HepG2 (cell line): ENCODE results near the gene CSNK2A2. TPM values are rescaled to one million over a fixed set of nuclear protein-coding genes. Genes with fewer than 3 reads are reported as not detected.

Experiments used
- AGO2 ChIP-seq: fragments of 200-400 bp; formaldehyde crosslinking; optimal IDR thresholded peaks from 2 replicates; pipeline ENCODE3; 2017; ENCODE audit warnings: mild to moderate bottlenecking, low read depth, low read length, moderate library complexity
- ARID4A ChIP-seq: sonication (generic); formaldehyde crosslinking; IDR thresholded peaks from 2 replicates; pipeline ENCODE4 v1.5.0; 2020; ENCODE audit warnings: mild to moderate bottlenecking, missing genetic modification reagents, borderline replicate concordance
- JUN ChIP-seq: sonication (generic); formaldehyde crosslinking; IDR thresholded peaks from 2 replicates; pipeline ENCODE4 v1.4.0; 2020; ENCODE audit warnings: mild to moderate bottlenecking, missing genetic modification reagents
- MAFK ChIP-seq, 2 experiments: IDR thresholded peaks in 1 of 2; conservative IDR thresholded peaks in 1 of 2; 2 replicates each; pipeline ENCODE4 v1.6.1; 2011; ENCODE audit warnings: improper control_type of control experiment in 2 of 2, low read length in 2 of 2
- MATR3 ChIP-seq: sonication (generic); formaldehyde crosslinking; IDR thresholded peaks from 2 replicates; pipeline ENCODE4 v1.4.0; 2020; ENCODE audit warnings: missing genetic modification reagents
- MED1 ChIP-seq: sonication (generic); formaldehyde crosslinking; IDR thresholded peaks from 2 replicates; pipeline ENCODE4 v1.4.0; 2020; ENCODE audit warnings: missing genetic modification reagents
- NFAT5 ChIP-seq: sonication (generic); formaldehyde crosslinking; IDR thresholded peaks from 2 replicates; pipeline ENCODE4 v1.4.0; 2020; ENCODE audit warnings: missing genetic modification reagents
- ONECUT2 ChIP-seq: sonication (generic); formaldehyde crosslinking; IDR thresholded peaks from 2 replicates; pipeline ENCODE4 v1.4.0; 2020; ENCODE audit warnings: missing genetic modification reagents
- SOX13 ChIP-seq, 3 experiments: fragments of 450-650 bp in 1 of 3; sonication (generic) in 1 of 3; formaldehyde crosslinking in 1 of 3; IDR thresholded peaks in 2 of 3; conservative IDR thresholded peaks in 1 of 3; 2 replicates each; pipeline versions ENCODE4 v1.5.0 to v1.6.1; 2016 to 2020; ENCODE audit warnings: antibody characterized with exemption in 1 of 3, mild to moderate bottlenecking in 1 of 3, missing compliant biosample characterization in 1 of 3, missing genetic modification reagents in 1 of 3, moderate library complexity in 1 of 3
- SP140L ChIP-seq: sonication (generic); formaldehyde crosslinking; IDR thresholded peaks from 2 replicates; pipeline ENCODE4 v1.4.0; 2020; ENCODE audit warnings: missing genetic modification reagents, borderline replicate concordance
- TCF12 ChIP-seq, 2 experiments: fragments of 450-650 bp in 1 of 2; sonication (generic) in 1 of 2; formaldehyde crosslinking in 1 of 2; IDR thresholded peaks; 2 replicates each; pipeline versions ENCODE4 v1.6.1 to v1.8.0; 2017 to 2022; ENCODE audit warnings: antibody characterized with exemption in 1 of 2, mild to moderate bottlenecking in 1 of 2, missing genetic modification reagents in 1 of 2, moderate library complexity in 1 of 2
- THAP11 ChIP-seq: IDR thresholded peaks from 2 replicates; pipeline ENCODE4 v1.6.1; 2016; ENCODE audit warnings: missing biosample characterization, missing genetic modification reagents
- TSC22D2 ChIP-seq: sonication (generic); formaldehyde crosslinking; IDR thresholded peaks from 2 replicates; pipeline ENCODE4 v1.5.1; 2020; ENCODE audit warnings: missing genetic modification reagents, mild to moderate bottlenecking, borderline replicate concordance
- ZFP36 ChIP-seq: fragments of 150-350 bp; IDR thresholded peaks from 2 replicates; pipeline ENCODE4 v1.6.1; 2018; ENCODE audit warnings: borderline replicate concordance, low read length, low read depth; ENCODE audit not compliant: partially characterized antibody
- ZNF672 ChIP-seq: sonication (generic); formaldehyde crosslinking; IDR thresholded peaks from 2 replicates; pipeline ENCODE4 v1.8.1; 2022; ENCODE audit warnings: missing genetic modification reagents
- ZNF747 ChIP-seq: sonication (generic); formaldehyde crosslinking; IDR thresholded peaks from 2 replicates; pipeline ENCODE4 v1.8.1; 2023; ENCODE audit warnings: missing genetic modification reagents, mild to moderate bottlenecking, borderline replicate concordance
- ZNF772 ChIP-seq: sonication (generic); formaldehyde crosslinking; IDR thresholded peaks from 2 replicates; pipeline ENCODE4 v1.5.0; 2020; ENCODE audit warnings: mild to moderate bottlenecking, missing genetic modification reagents
- polyA plus RNA-seq, 8 experiments: library from polyadenylated mRNA; depleted of rRNA in 3 of 8; stranded (reverse) in 7 of 8; unstranded in 1 of 8; fragments of >200 nt; fragmentation: Illumina TruSeq in 4 of 8; extraction: Trizol in 4 of 8; gene quantifications; 2 replicates each; pipeline versions ENCODE4 v1.2.1 to v1.2.3, GENCODE V29; 2011 to 2016; ENCODE audit warnings: low read depth in 4 of 8, missing spikeins in 1 of 8, mixed read lengths in 1 of 8; ENCODE audit not compliant: insufficient read depth in 1 of 8
- total RNA-seq, 5 experiments: library from RNA; depleted of rRNA; stranded (reverse); fragments of >200 nt; fragmentation: Illumina TruSeq; extraction: Trizol; gene quantifications; 2 replicates each; pipeline ENCODE4 v1.2.3, GENCODE V29; 2016; ENCODE audit warnings: low read depth in 1 of 5
- TF ChIP-seq, protein P1 (sequence below): sonication (generic); formaldehyde crosslinking; conservative IDR thresholded peaks from 2 replicates; pipeline ENCODE4 v1.4.0; 2020; ENCODE audit warnings: missing genetic modification reagents

Gene CSNK2A2
- total and polyA plus RNA-seq, 2 of the 13 experiments (the other 11 are each of a cell fraction or from before 2014, with no cell fraction given) = 46.4 to 56.9 TPM

GRCh38 chr16:58222532-58223316 is 24.8 kb upstream of the CSNK2A2 start (continued):
- TF ChIP-seq NFAT5 (CRISPR knock-in tag) (no peak), ZNF672 (CRISPR knock-in tag) (no peak), SP140L (no peak), AGO2 (no peak), ZFP36 (no peak), THAP11 (CRISPR knock-in tag) (peak; percentile 73), MATR3 (CRISPR knock-in tag) (no peak), JUN (CRISPR knock-in tag) (0 out of 2 replicates have a peak, but pooled peaks have one; percentile 43), MAFK (conservative IDR thresholded peaks at IDR 0.05 in 1 of 2, IDR thresholded peaks at IDR 0.05 in 1 of 2; ENCODE audit: low read length in 2 of 2) (no peak), MED1 (no peak), TSC22D2 (CRISPR knock-in tag) (no peak), ONECUT2 (CRISPR knock-in tag) (peak; percentile 96), TCF12 (IDR thresholded peaks at IDR 0.05) (no peak), TCF12 (CRISPR knock-in tag; IDR thresholded peaks at IDR 0.05) (no peak), ZNF747 (CRISPR knock-in tag) (no peak), ZNF772 (no peak), ARID4A (CRISPR knock-in tag) (peak; percentile 35; the same call in 1 of the 2 replicates), SOX13 (IDR thresholded peaks at IDR 0.05) (no peak), SOX13 (CRISPR knock-in tag; conservative IDR thresholded peaks at IDR 0.05 in 1 of 2, IDR thresholded peaks at IDR 0.05 in 1 of 2) (no peak)
- TF ChIP-seq, protein P1, sequence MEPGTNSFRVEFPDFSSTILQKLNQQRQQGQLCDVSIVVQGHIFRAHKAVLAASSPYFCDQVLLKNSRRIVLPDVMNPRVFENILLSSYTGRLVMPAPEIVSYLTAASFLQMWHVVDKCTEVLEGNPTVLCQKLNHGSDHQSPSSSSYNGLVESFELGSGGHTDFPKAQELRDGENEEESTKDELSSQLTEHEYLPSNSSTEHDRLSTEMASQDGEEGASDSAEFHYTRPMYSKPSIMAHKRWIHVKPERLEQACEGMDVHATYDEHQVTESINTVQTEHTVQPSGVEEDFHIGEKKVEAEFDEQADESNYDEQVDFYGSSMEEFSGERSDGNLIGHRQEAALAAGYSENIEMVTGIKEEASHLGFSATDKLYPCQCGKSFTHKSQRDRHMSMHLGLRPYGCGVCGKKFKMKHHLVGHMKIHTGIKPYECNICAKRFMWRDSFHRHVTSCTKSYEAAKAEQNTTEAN = no peak
